ENCODE data around the gene TLCD1.
"Not testable (repeated sequence)": the region's sequence is repeated elsewhere in the genome, so short reads cannot be mapped to it uniquely, and the experiment has no call there.

Gene TLCD1

DNA sequence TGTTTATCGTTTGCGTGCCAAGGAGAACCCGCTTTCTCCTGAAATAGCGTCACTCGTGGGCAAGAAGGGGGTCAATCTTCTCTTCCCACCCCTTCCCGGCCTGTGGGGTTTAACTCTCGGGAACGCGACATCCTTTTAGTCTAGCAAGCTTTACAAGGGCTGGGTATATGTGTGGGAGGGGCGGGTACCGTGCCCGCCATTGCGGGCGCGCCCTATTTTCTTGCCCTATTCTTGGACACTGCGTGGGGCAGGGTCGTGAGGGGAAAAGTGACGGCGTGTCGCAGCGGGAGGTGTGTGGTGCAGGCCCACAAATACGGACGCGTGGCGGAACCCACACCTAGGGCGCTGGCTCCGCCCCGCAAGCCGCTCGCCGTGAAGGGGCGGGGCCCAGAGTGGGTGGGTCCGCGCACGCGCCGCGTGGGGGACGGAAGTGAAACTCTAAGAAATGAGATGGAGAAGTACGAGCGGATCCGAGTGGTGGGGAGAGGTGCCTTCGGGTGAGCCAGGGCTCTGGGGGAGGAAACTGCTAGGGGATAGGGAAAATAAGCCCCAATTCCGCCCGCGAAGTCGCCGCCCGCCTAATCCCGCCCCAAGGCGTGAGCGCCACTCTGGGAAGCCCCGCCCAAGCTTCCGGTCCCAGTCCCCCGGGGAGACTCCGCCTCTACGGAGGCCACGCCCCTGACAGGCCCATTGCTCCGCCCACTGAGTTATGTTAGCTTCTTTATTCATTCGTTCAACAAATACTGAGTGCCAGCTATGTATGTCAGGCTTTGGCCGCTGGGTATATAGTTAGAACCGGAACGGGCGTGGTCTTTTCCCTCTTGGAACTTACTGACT, 2.5 kb upstream of the TLCD1 start, which contains the start of gene NEK8:
Gene NEK8 (plus strand): TSS at position 425 of the 837 bp plus-strand sequence. CDS start 26 bp downstream, at position 451.
- peak; percentile 95 for DNase-seq (ENCODE audit: low spot score)

DNA sequence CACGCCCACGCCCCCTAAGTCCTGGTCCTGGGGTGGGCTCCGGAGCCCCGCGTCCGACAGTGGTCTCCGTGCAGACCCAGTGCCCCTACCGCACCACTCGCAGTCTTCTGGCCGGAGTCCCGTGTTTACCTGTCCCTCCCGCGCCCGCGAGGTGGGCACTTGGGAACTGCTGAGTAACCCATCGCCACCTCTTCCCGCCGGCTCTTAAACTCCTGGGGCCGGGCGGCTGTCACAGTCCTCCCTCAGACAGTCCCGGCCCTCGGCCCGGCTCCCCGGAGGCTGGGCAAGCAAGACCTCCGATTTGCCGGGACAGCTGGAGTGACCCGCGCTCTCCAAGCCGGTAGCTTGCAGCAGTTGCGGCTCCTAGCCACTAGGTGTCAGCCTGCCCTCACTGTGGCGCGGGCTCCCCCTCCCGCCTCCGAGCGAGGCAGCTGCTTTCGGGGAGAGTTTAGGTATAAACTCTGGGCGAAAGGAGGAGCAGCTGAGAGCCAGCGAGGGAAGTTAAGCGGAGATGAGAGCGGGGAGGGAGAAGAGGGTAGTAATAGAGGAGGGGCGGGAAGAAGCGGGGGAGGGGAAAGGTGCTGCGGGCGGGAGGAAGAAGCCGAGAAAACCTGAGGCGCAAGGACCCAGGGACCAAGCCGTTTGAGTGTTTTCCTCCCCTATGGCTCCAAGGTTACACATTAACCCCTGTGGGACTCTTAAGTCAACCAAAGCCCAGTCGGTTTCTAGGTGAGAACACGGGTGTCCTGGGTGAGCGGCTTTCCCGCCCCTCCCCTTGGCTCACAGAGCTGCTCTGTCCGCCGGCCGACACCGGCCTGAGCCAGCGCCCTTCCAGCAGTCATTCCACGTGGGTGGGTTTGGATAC, 826 bp upstream of the TLCD1 start:
- peak; percentile 94 for DNase-seq (ENCODE audit: low spot score)

DNA sequence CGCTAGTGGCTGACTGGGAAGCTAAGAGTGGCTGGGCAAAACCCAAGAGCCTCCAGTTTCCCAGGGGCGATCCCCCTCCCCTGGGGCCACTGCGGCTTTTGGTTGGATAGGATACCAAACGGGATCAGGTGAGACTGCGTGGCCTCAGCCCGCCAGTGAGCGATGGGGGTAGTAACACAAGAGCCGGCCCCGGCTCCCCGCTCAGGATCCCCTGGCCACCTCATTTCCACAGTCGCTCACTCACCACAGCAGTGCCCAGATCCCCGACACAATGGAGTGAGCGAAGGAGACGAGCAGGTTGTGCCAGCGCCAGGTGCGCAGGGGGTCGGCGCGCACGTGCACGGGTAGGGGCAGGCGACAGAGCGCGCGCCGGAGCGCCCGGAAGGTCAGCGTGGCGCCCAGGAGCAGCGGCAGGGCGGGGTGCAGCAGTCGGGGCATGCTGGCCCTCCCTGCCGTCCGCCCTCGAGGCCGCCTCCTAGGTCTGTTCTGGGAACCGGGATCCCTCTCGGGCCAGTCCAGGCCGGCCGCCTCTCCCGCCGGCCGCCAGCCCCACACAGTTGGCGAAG, 290 bp downstream of the TLCD1 start:
- DNase-seq (ENCODE audit: low spot score), result peak; percentile 18

DNA sequence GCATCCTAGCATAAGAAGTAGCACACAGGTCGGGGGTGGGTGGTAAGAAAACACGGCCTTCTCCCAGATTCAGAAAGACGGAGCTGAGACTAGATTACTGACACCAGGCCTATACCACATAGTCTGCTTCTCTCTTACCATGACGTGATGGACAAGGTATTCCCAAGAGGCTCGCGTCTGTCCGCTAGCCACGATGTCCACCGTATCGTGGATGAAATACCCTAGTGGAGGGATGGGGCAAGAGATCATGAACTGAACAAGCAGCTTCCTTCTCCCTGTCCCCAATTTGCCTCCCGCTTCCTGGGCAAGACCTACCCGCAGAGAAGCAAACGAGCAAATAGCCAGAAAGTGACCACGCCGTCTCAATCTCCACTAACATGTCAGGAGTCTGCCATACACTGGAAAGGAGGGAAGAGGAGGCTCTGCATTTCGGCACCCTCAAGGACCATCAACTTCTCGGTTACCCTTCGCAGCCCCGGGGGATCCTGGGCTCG, 820 bp downstream of the TLCD1 start:
- DNase-seq (ENCODE audit: low spot score), result no peak

DNA sequence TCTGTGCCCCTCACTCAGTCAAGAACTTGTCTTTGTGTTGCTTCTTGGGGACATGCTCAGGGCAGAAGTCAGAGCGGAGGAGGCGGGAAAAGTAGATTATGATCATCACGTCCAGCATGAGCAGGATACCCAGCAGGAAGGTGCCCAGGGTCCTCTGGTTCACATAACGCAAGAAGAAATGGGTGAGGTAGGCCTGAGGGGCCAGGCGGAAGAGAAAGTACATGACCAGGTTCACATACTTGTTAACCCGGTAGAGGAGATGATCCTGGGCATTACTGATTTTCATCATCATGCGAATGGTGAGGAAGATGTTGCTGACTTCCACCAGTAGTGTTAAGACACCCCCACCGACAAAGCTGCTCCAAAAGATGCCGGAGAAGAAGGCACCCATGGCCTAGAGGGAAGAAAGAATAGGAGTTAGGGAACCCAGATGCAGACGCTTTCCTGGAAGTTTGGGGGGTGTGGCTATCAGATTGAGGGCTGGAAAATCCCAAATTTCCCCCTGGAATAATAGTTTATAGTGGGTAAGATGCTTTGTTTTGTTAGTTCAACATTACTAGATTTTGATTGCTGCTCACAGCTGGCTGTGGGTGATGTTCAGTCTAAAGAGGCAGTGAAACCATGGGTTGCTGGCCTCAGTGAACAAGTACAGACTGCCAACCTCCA, 1.4 kb downstream of the TLCD1 start:
- no peak for DNase-seq (ENCODE audit: low spot score)

DNA sequence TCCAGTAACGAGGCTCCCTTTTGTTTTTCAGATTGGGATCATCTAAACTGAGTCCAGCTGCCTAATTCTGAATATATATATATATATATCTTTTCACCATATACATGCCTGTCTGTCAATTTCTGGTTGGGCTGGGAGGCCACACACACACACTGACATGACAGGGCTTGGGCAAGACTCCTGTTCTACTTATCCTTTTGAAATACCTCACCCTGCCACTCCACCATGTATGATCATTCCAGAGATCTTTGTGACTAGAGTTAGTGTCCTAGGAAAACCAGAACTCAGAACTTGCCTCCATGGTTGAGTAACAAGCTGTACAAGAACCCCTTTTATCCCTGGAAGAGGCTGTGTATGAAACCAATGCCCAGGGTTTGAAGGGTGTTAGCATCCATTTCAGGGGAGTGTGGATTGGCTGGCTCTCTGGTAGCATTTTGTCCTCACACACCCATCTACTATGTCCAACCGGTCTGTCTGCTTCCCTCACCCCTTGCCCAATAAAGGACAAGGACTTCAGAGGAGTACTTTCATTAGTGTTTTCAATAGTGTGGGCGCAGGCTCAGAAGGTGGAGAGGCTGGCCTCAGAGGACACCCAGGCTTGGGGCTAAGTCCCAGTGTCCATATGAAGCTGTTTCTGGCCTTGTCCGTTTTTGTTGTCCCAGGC, 2.1 kb downstream of the TLCD1 start:
- not testable (repeated sequence) for DNase-seq (ENCODE audit: low spot score)

DNA sequence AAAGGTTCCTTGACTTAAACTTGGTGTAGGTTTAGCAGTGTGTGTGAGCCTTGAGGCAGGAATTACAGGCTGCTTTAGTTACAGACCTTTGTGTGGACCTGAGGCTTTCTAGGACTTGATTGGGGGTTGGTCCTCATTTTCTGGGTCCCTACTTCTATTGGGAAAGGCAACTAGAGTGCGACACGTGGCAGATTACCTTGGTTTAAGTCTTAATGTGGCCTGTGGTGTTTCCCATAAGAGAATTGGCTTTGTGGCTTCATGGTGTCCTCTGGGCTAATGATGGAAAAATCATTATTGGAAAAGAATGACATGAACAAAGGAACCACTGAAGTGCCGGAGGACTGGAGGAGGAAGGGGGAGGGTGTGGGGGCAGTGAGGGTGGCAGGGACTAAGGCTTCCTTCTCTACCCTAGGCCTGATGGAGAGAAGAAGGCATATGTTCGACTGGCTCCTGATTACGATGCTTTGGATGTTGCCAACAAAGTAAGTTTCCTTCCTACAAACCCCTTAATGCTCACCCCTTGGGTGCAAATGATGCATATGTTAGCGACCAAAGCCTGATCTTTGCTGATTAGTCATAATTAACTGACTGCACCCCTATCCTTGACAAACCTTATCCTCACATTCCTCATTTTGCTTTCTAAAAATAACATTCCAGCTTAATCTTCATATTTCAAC, 2.7 kb downstream of the TLCD1 start:
- no peak for DNase-seq (ENCODE audit: low spot score)

DNA sequence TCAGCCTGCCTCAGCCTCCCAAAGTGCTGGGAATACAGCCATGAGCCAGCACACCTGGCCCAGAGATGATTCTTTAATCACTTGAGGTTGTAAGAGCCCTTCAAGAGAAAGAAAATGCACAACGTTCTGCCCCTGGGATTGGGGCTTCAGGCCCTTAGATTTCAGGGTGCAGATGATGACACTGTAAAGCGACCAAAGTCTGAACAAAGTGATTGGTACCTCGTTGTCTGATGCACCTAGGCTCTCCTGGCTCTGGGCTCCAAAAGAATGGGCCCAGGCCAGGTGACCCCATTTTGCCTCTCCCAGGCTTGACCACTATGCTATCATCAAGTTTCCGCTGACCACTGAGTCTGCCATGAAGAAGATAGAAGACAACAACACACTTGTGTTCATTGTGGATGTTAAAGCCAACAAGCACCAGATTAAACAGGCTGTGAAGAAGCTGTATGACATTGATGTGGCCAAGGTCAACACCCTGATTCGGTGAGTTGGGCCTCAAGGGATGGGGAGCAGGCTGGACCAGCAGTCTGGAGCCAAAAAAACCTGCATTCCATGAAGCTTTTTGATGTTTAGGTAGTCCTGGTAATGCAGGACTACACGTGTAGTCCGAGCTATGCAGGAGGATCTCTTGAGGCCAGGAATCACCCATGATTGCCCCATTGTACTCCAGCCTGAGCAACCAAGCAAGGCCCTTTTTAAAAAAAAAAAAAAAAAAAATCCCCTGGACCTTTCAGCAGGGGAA, 3.4 kb downstream of the TLCD1 start:
- DNase-seq (ENCODE audit: low spot score), result no peak

DNA sequence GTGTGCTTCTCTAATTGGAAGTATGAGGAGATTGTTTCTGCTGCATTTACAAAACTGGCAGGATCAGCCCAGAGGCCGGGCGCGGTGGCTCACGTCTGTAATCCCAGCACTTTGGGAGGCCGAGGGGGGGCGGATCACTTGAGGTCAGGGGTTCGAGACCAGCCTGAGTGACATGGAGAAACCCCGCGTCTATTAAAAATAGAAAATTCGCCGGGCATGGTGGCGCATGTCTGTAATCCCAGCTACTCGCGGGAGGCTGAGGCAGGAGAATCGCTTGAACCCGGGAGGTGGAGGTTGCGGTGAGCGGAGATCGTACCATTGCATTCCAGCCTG, 5.1 kb downstream of the TLCD1 start:
- DNase-seq (ENCODE audit: low spot score), result not testable (repeated sequence)

DNA sequence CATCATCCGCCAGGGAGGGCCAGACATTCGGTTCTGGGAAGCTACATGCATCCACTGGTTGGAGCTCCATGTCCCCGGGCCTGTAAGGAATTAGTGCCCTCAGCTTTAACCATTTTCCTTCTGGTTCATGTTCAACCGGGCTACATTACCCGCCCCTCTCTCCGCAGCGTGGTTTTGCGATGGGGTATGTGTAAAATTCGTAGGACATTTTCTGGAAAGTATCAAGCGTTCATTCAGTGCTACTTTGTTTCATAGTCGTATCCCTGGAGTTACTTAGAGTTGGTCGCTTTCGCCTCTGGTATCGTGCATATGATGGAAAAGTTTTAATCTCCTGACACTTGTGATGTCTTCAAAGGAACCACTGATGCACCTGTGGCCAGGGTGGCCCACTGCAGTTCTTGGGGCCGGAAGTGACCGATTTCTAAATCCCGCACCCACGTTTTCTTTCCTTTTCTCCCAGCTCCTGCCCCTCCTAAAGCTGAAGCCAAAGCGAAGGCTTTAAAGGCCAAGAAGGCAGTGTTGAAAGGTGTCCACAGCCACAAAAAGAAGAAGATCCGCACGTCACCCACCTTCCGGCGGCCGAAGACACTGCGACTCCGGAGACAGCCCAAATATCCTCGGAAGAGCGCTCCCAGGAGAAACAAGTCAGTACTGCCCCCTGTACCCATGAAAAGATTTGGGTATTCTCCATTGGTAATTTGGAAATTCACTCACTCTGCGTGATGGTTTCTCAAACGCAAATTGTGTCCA, 5.6 kb downstream of the TLCD1 start:
- no peak for DNase-seq (ENCODE audit: low spot score)

DNA sequence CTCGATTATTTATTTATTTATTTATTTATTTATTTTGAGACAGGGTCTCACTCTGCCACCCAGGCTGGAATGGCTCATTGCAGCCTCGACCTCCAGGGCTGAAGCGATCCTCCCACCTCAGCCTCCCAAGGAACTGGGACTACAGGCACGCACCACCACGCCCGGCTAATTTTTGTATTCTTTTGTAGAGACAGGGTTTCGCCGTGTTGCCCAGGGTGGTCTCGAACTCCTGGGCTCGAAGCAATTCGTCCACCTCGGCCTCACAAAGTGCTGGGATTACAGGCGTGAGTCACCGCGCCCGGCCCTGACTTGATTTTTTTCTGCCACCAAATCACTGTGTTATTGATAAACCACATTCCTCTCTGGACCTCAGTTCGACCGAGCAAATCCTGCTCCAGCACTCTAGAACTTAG, 7.0 kb downstream of the TLCD1 start:
- no peak for DNase-seq (ENCODE audit: low spot score)

DNA sequence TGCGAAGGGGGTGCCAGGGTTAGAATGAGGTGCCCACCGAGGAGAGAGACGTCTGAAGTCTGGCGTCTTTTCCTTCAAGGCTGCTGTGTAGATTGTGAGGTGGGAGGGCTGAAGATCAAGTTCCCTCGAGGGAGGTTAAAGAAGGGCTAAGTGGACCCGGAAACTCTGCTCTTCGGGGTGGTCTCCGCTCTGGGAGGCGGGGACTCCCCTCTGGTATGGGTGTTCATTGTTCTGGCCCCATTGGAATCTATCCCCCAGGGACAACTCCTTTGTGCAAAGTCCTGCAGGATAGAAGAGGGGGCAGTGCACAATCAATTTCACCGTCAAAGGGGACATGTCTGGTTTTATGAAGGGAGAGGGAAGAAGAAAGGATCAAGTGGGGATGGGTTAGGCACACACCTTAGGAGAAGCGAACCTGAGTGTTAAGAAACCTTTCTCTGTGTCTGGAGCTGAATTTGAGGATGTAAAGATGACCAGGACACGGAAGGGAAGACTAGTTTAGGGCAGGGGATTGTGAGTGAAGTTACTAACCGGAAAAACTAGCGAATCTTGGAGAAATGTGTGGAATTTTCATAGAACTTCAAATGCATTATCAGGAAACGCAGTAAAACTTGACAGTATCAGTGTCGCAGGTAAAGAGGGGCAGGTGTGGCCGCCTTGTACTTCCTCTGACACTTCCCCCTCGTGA, 7.6 kb downstream of the TLCD1 start:
- DNase-seq (ENCODE audit: low spot score), result no peak

DNA sequence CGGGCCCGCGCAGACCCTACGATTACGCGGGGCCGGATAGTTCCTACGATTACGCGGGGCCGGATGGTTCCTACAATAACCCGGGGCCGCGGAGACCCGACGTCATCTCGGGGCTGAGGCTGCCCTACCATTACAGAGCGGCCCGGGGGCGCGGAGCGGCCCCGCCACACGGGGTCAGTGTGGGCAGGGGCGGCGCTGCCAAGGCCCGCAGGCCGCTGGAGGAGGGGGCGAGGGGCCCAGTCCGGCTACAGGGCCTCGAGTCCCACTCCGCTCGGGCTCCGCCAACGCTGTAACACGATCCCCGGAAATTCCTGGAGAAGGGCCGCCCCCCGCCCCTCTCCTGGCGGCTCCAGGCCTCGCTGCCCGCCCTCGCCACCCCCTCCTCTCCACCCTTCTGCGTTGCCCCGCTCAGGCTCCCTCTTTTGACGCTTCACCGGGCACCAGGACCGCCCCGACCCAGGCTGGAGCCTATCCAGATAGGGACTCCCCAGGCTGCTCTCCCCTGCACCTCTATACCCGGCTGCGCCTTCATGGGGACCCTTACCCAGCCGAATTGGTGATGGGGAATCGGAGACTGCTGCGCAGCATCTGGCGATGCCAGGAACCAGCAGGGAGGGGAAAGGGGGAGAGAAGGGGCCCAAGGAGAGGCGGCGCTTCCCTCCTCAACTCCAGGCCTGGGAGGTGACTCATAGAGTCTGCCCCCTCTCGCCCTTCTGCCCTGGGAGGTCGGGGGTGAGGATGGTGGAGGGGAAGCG, 8.3 kb downstream of the TLCD1 start, which contains the start of gene RAB34:
Gene RAB34 (minus strand): TSS at position 291 of the 755 bp plus-strand sequence. CDS start 602 bp downstream, outside the sequence.
- DNase-seq (ENCODE audit: low spot score), result no peak

DNA sequence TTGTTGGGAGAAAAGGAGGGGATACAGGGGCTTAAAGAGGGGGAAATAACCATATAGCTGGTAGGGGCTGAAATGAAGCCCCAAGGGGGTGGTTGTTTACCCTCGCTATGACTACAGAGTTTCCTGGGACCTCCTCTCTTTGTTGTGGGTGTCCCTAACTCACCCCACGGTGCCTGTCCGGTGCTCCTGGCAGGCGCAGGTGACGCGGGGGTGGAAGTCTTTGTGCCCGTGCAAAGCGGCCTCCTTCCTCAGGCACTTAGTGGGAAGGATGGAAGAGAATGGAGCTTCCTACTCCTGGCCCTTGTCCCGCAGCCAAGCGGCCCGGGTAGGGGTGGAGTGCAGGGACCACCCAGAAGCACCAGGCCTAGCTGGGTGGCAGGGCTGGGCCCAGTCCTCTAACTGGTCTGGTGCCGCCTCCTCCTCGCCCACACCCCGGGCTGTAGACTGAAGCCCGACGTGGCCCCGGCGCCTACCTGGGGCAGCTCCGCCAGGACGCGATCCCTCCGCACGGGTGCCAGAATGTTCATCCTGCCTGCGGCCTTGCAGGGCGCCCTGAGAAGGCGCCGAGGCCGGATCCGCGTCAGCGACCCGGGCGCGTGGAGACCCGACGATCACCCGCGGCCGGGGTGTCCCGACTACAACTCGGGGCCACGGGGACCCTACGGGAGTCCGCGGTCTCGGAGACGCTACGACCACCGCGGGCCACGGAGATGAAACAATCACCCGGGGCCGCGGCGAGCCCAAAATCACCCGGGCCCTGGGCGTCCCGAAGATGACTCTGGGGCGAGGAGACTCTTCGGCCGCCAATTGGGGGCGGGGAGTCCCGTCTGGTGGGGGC, 9.1 kb downstream of the TLCD1 start:
- DNase-seq (ENCODE audit: low spot score), result no peak

DNA sequence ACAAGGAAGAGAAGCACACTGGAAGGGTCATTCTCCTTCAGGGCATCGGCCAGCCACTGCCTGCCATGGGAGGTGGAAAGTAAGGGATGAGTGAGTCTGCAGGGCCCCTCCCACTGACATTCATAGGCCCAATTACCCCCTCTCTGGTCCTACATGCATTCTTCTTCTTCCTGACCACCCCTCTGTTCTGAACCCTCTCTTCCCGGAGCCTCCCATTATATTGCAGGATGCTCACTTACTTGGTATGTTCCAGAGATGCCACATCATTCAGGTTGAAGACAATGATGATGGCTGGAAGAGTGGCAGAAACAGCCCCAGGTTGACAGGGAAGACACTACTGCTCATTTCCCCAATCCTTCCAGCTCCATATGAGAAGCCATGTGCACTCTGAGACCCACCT, 10.8 kb downstream of the TLCD1 start:
- DNase-seq (ENCODE audit: low spot score), result no peak

DNA sequence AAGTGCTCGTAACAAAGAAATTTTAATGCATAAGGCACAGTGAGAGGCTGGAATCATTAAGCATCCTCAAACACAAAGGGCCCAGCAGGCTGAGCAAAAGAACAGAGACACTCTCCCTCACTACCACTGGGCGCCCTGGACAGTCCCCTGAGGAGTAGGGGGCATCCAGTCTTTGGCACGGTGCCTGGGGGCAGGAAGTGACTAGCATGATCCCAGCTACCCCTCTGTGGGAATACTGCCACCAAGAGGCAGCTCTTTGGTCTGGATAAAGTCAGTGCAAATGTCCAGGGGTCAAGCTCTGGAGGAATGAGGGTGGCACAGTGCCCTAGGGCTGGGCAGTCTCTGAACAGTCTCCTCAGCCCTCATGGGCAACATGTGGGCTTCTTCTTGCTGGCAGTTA, 11.8 kb downstream of the TLCD1 start:
- no peak for DNase-seq (ENCODE audit: low spot score)
